Activated CD8-positive, alpha-beta T cell treated with anti-CD3 and anti-CD28 coated beads for 36 hours (primary cell): ENCODE measurements around the gene TAB2. TPM values are rescaled to one million over a fixed set of nuclear protein-coding genes. Genes with fewer than 3 reads are reported as not detected.

Experiments
- ATAC-seq: fragments of 200-7000 bp; cut with Tn5 transposase; one replicate; pipeline ENCODE4 v1.10.0; 2021; ENCODE audit warnings: mild to moderate bottlenecking, moderate library complexity
- CTCF ChIA-PET: fragments of 350-600 bp; sonication (Branson Sonifier 250); formaldehyde crosslinking; loops from one replicate; lab custom pipeline; 2021; ENCODE audit warnings: antibody characterized with exemption; lab: Charles Lee
- POLR2A ChIA-PET: fragments of 350-600 bp; sonication (Branson Sonifier 250); formaldehyde crosslinking; loops from one replicate; lab custom pipeline; 2021; ENCODE audit warnings: antibody characterized with exemption; lab: Charles Lee
- DNase-seq: peaks from one replicate; pipeline ENCODE4 v3.0.0-alpha.2; 2020
- H3K27ac Mint-ChIP-seq: one replicate; pipeline ENCODE4 v1.8.0; 2021; ENCODE audit warnings: mild to moderate bottlenecking, mixed read lengths
- H3K27me3 Mint-ChIP-seq: one replicate; pipeline ENCODE4 v1.8.0; 2021; ENCODE audit warnings: mixed read lengths
- H3K36me3 Mint-ChIP-seq: one replicate; pipeline ENCODE4 v1.8.0; 2021; ENCODE audit warnings: low read depth, mixed read lengths
- H3K4me1 Mint-ChIP-seq: one replicate; pipeline ENCODE4 v1.8.0; 2021; ENCODE audit warnings: low read depth, mixed read lengths
- H3K4me3 Mint-ChIP-seq: one replicate; pipeline ENCODE4 v1.8.0; 2021; ENCODE audit warnings: mild to moderate bottlenecking, moderate library complexity, mixed read lengths
- H3K9me3 Mint-ChIP-seq: one replicate; pipeline ENCODE4 v1.8.0; 2021; ENCODE audit warnings: mixed read lengths
- CTCF ChIP-seq: fragments of 200-600 bp; IDR thresholded peaks from one replicate; pipeline ENCODE4 v1.8.0; 2022; ENCODE audit warnings: antibody characterized with exemption, mild to moderate bottlenecking
- intact Hi-C: fragments of 100-400 bp; cut with micrococcal nuclease; formaldehyde crosslinking; loops from one replicate; pipeline ENCODE4 v1.10.0; 2022
- total RNA-seq, 2 experiments: library from RNA; stranded (reverse); gene quantifications; one replicate each; pipeline ENCODE4 v1.2.3, GENCODE V29; 2021

The TAB2 gene
- total RNA-seq, 2 experiments from 2014 or later = 64.8 to 69.1 TPM

GRCh38 chr6:149366267-149366921, 48.9 kb downstream of the TAB2 start:
- Mint-ChIP-seq H3K36me3 (peaks cover 40% of the 10 kb centered on the region), H3K4me3 (no peak overlapping the region), H3K4me1 (peaks cover 48% of the 10 kb centered on the region), H3K27me3 (no peaks in the 10 kb centered on the region), H3K9me3 (peaks cover 9% of the 10 kb centered on the region), H3K27ac (no peak overlapping the region)
- peak; percentile 63 for ATAC-seq
- intact Hi-C loops = loop anchor here (5.0 kb wide), 1 partner anchor 44 kb away; no protein-coding TSS in a partner anchor
- ChIA-PET POLR2A (no interaction called here), CTCF (no interaction called here)
- DNase-seq = no peak
- TF ChIP-seq CTCF = no peak

GRCh38 chr6:149368065-149368464, 50.6 kb downstream of the TAB2 start:
- H3K4me3 Mint-ChIP-seq = no peak overlapping the region
- POLR2A ChIA-PET = interaction anchor here (1.0 kb wide), 3 partner anchors 44 to 350 kb away, joined by 3 read pairs; partner anchors contain the start of gene LATS1
- no peaks in the 10 kb centered on the region for H3K27me3 Mint-ChIP-seq
- DNase-seq = no peak
- intact Hi-C loops = loop anchor here (5.0 kb wide), 1 partner anchor 46 kb away; no protein-coding TSS in a partner anchor
- peaks cover 45% of the 10 kb centered on the region for H3K4me1 Mint-ChIP-seq
- H3K27ac Mint-ChIP-seq = no peak overlapping the region
- TF ChIP-seq CTCF = no peak
- CTCF ChIA-PET = interaction anchor here (1.2 to 1.4 kb wide), 2 partner anchors 22 to 45 kb away, joined by 3 to 4 read pairs; no protein-coding TSS in a partner anchor
- H3K9me3 Mint-ChIP-seq = no peaks in the 10 kb centered on the region
- peaks cover 35% of the 10 kb centered on the region for H3K36me3 Mint-ChIP-seq
- peak; percentile 72 for ATAC-seq

- no peak overlapping the region for H3K4me3 Mint-ChIP-seq
Observed at GRCh38 chr6:149371154-149371553, 53.6 kb downstream of the TAB2 start.

GRCh38 chr6:149372062-149372461, 54.5 kb downstream of the TAB2 start:
- H3K4me3 Mint-ChIP-seq = no peak overlapping the region
- ChIA-PET POLR2A (no interaction called here), CTCF (interaction anchor here (1.0 to 1.4 kb wide), 4 partner anchors 13 to 145 kb away, joined by 3 to 8 read pairs (median 3); no protein-coding TSS in a partner anchor)
- peaks cover 60% of the 10 kb centered on the region for H3K4me1 Mint-ChIP-seq
- no peak overlapping the region for H3K27ac Mint-ChIP-seq
- H3K9me3 Mint-ChIP-seq = no peaks in the 10 kb centered on the region
- intact Hi-C loops = no loop called here
- ATAC-seq (no peak), DNase-seq (no peak)
- H3K27me3 Mint-ChIP-seq = no peaks in the 10 kb centered on the region
- no peak for TF ChIP-seq CTCF
- H3K36me3 Mint-ChIP-seq = peaks cover 53% of the 10 kb centered on the region

More at GRCh38 chr6:149371154-149371553, 53.6 kb downstream of the TAB2 start:
- ATAC-seq (no peak), DNase-seq (no peak)
- intact Hi-C loops = no loop called here
- Mint-ChIP-seq H3K9me3 (no peaks in the 10 kb centered on the region), H3K4me1 (peaks cover 54% of the 10 kb centered on the region), H3K27ac (peak overlapping the region; percentile 66), H3K36me3 (peaks cover 46% of the 10 kb centered on the region), H3K27me3 (no peaks in the 10 kb centered on the region)
- CTCF ChIA-PET = interaction anchor here (0.8 to 1.4 kb wide), 2 partner anchors 19 to 55 kb away, joined by 3 read pairs; no protein-coding TSS in a partner anchor
- TF ChIP-seq CTCF = no peak
- POLR2A ChIA-PET = no interaction called here

GRCh38 chr6:149373511-149373910, 56.0 kb downstream of the TAB2 start:
- Mint-ChIP-seq H3K4me3 (no peak overlapping the region), H3K36me3 (peaks cover 60% of the 10 kb centered on the region), H3K27me3 (no peaks in the 10 kb centered on the region), H3K27ac (peak overlapping the region; percentile 50), H3K9me3 (no peaks in the 10 kb centered on the region), H3K4me1 (peaks cover 67% of the 10 kb centered on the region)
- DNase-seq (no peak), ATAC-seq (no peak)
- TF ChIP-seq CTCF = no peak
- CTCF ChIA-PET = interaction anchor here (1.1 to 1.3 kb wide), 2 partner anchors 48 to 58 kb away, joined by 3 read pairs; no protein-coding TSS in a partner anchor
- intact Hi-C loops = no loop called here
- POLR2A ChIA-PET = interaction anchor here (0.9 kb wide), 1 partner anchor 41 kb away, joined by 3 read pairs; no protein-coding TSS in a partner anchor
